HG02870 (cell line): ENCODE results near the gene ATP8A2.

ENCODE experiments used
- ATAC-seq: cut with Tn5 transposase; IDR thresholded peaks from one replicate; pipeline ENCODE4 v1.9.1; 2021; ENCODE audit warnings: mild to moderate bottlenecking, moderate library complexity; ENCODE audit not compliant: unreplicated experiment

ATP8A2 gene

DNA sequence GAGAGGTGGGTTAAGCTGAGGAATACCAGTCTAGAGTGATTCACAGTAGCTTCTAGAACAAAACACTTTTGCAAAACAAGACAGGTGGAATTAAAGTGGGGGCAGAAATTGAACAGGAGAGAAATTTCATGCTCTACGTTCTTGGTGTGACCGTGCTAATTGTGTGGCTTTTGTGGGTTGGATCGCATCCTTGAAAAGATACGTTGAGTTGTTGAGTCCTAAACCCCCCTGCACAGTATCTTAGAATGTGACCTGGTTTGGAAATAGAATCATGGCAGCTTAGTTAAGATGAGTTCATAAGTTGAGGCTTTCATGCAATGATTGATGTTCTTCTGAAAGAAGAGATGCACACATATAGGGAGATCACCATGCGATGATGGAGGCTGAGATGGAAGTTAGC lies 308.2 kb downstream of the ATP8A2 start:
- no peak for ATAC-seq

DNA sequence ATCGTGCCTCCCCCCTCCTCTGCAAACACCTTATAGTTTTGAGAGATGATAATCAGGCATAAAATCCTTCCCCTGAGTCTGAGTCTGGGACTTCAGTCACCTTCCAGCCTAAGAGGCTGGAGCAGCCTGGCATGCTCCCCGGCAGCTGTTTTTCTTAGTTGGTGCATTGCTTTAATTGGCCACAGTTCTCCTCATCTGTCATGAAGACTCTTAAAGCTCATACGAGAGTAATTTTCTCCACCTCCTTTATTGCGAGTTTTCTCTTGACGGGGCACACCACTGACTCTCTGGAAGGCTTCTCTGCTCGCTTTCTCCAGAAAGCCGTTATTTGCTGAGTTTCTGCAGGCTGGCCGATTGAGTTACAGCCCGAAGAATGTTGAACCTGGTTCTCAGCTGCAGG lies 310.5 kb downstream of the ATP8A2 start:
- no peak for ATAC-seq

GRCh38 chr13:25683056-25683455 lies 311.3 kb downstream of the ATP8A2 start:
- no peak for ATAC-seq

- no peak for ATAC-seq
Measured at GRCh38 chr13:25683662-25684370, 312.0 kb downstream of the ATP8A2 start.

DNA sequence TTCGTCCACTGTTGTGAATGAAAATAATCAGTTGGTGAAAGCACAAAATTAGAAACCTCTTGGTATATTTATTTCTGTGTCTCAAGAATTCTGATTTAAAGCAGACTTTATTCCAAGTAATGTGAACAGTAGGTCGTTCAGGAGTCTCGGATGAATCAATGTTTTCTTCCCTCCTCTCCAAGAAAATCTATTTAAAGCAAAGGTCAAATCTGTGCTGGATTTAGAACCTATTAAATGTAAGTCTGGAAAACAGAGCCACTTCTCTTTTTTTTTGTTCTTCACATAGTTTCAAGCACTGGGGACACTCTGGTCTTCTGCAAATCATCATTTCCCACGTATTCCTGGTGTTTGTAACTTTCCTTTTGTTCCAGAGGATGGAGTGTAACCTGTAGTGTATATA lies 312.7 kb downstream of the ATP8A2 start:
- no peak for ATAC-seq

DNA sequence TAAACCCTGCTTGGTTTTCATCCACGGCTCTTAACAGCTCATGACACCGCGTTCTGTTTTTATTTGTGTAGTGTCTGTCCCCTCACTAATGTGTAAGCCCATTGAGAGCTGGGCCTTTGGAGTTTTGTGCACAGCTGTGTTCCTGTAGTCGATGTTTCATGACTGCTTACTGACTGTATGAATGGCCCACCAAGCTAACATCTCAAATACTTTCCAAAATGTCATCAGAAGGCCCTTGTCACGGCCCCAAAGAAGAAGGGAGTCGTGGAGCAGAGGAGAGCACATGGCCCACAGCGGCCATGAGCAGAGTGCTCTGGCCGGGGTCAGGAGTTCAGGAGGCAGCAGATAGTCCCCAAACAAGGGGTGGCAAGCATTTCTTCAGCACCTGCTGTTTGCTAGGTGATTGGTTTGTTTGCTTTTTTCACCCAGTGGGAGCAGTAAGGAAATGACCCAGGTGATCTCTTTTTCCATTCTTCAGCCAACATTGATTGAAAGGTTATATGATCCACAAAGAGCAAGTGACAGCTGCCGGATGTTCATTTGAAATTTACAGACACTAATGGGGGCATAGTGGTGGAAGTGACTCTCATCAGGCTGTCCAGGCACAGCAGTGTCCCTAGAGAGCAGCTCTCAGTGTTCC lies 315.2 kb downstream of the ATP8A2 start:
- no peak for ATAC-seq

DNA sequence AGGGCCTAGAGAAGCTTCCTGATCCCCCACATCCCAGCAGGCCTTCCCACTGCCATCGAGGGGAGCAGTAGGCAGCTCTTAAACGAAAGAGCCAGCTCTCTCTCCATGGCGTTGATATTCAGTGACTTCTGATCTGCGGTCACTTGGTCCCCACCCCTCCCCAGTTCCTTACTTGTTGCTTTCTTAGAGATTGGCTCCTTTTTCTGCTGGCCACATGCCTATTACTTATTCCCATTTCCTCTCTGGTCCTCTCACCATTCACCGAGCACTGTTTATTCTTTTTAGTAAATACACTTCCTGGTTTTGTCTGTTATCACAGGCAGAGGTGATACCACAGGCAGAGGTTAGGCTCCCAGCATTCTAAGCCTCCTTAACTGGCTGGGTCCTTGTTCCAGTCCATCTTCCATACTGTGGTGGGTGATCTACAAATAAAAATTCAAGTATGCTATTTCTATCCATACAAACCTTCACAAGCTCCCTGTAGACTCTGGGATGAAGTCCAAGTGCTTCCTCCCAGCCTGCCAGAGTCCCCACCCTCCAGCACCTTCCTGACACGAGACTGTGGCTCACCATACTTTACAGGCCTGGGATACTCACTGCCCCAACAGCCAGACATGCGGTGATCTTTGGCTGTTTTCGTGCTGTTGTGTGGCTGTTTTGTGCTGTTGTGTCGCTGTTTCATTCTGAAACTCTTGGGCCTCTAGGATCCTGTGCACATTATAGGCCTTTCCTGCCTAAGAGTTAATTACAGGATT lies 315.9 kb downstream of the ATP8A2 start:
- no peak for ATAC-seq

DNA sequence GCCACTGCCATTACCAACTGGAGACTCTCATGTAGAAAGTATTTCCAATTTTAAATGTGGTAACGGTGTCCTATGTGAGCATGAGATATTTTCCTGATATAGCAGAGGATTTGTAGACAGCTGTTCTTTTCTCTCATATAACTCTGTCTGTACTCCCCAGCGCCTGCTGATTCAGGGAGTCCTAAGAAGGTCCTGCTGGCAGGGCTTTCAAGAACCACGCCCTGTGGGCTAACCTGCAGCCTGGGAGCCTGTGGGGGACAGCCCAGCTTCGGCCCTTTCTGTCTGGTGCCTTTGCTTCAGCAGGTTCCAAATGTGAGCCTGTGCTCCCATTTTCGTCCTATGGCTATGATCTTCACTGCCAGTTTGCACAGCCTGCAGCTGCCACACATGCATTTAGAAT lies 316.8 kb downstream of the ATP8A2 start:
- ATAC-seq: no peak

DNA sequence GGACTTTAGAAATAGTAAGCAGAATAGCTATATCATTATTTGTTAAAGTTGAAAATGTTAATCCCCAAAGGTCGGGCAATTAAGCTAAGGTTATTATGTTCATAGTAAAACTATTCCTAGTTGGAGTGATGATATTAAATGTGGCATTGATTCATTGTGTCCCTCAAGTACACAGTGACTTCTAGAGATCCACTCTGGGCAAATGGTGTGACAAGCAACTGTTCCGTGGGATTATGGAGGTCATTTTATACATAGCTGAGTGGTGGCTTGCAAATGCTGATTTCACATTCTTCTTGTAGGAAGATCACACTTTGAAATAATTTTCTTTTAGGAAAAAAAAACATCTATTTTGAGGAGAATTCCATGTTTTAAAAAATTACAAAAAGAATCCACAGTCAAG lies 317.8 kb downstream of the ATP8A2 start:
- no peak for ATAC-seq

- no peak for ATAC-seq
Measured at GRCh38 chr13:25690582-25690981, 318.8 kb downstream of the ATP8A2 start.

GRCh38 chr13:25691654-25692053 lies 319.9 kb downstream of the ATP8A2 start:
- no peak for ATAC-seq

GRCh38 chr13:25692099-25692498 lies 320.3 kb downstream of the ATP8A2 start:
- no peak for ATAC-seq

DNA sequence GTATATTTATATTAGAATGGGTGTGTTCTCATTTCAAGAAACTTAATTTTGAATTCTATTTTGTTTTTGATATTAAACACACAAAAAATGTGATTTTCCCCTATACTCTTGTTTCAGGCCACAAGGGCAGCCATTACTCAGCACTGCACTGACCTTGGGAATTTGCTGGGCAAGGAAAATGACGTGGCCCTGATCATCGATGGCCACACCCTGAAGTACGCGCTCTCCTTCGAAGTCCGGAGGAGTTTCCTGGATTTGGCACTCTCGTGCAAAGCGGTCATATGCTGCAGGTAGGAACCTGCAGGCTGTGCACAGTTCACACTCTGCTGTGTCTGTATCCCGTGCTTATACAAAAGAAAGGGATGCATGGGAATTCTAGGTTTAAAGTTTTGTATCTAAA lies 327.3 kb downstream of the ATP8A2 start:
- ATAC-seq: no peak

- no peak for ATAC-seq
Measured at GRCh38 chr13:25699600-25699999, 327.8 kb downstream of the ATP8A2 start.

GRCh38 chr13:25701304-25701703 lies 329.5 kb downstream of the ATP8A2 start:
- ATAC-seq: no peak

GRCh38 chr13:25702386-25702785 lies 330.6 kb downstream of the ATP8A2 start:
- no peak for ATAC-seq

GRCh38 chr13:25707726-25708125 lies 336.0 kb downstream of the ATP8A2 start:
- ATAC-seq: no peak

DNA sequence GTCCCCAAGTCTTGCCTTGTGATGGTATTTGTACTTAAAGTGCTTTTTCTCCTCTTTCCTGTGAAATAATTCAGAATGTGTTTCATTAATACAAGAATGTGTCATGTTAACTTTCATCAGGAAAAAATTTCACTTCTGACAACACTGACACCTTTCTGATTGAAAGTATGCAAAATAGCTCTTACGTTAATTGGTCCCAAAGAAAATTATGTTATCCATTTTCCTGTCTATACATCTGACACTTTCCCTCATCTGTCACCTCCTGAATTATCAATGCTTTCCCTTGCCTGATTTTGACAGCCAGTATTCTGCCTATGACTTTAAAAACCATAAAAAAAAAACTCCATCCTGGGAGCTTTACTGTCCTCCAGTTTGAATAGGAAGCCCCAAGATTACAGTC lies 336.5 kb downstream of the ATP8A2 start:
- no peak for ATAC-seq

GRCh38 chr13:25709088-25709487 lies 337.3 kb downstream of the ATP8A2 start:
- no peak for ATAC-seq

GRCh38 chr13:25715760-25716159 lies 344.0 kb downstream of the ATP8A2 start:
- no peak for ATAC-seq

DNA sequence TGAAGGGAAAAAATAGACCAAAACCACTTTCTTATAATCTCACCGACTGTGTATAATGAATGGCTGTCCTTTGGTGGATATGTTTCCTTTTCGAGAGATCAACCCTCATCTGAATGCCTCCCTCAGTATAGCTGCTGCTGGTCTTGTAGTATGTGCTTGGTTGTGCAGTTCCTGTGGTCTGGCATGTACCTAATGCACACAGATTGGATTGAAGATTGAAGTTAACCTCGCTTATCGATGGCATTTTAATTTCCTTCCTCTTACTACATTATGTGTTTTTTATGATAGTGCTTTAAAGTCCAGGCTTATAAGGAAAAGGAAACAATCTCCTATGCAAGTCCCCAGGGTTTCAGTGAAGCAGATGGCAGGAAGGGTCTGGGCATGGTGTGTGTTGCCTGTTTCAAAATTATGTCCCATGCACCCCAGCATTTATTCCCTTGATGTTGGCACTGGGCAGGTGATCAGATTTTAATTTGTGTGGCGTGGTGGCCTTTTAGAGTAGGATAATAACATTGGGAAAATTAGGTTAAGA lies 346.0 kb downstream of the ATP8A2 start:
- ATAC-seq: no peak

- no peak for ATAC-seq
Measured at GRCh38 chr13:25719666-25720065, 347.9 kb downstream of the ATP8A2 start.
